HepG2 (cell line): Measurements from ENCODE around the gene NELFB. TPM values are rescaled to one million over a fixed set of nuclear protein-coding genes. Genes with fewer than 3 reads are reported as not detected.
A peak's percentile ranks its signal among the peaks of the same experiment; 100 is the strongest.

Experiments used
- BATF2 ChIP-seq: sonication (generic); formaldehyde crosslinking; IDR thresholded peaks from 2 replicates; pipeline ENCODE4 v1.8.0; 2022; ENCODE audit warnings: mild to moderate bottlenecking, missing genetic modification reagents, moderate library complexity
- CENPX ChIP-seq: sonication (generic); formaldehyde crosslinking; IDR thresholded peaks from 2 replicates; pipeline ENCODE4 v1.9.0; 2021; ENCODE audit warnings: mild to moderate bottlenecking, missing genetic modification reagents, moderate library complexity
- CHCHD3 ChIP-seq: sonication (generic); formaldehyde crosslinking; IDR thresholded peaks from 2 replicates; pipeline ENCODE4 v1.8.0; 2022; ENCODE audit warnings: mild to moderate bottlenecking, missing genetic modification reagents, moderate library complexity
- CHD4 ChIP-seq: fragments of 200-600 bp; sonication (generic); IDR thresholded peaks from 2 replicates; pipeline ENCODE4 v1.7.0; 2017; ENCODE audit warnings: mild to moderate bottlenecking, low read length, borderline replicate concordance
- CREB1 ChIP-seq, 2 experiments: fragments of 450-650 bp in 1 of 2; IDR thresholded peaks; 2 replicates each; pipeline ENCODE4 v1.6.1; 2016 to 2017; ENCODE audit warnings: control low read depth in 1 of 2, mild to moderate bottlenecking in 1 of 2, missing compliant biosample characterization in 1 of 2, missing genetic modification characterization in 1 of 2
- DBP ChIP-seq: sonication (generic); formaldehyde crosslinking; IDR thresholded peaks from 2 replicates; pipeline ENCODE4 v1.4.0; 2020; ENCODE audit warnings: missing genetic modification reagents; ENCODE audit errors: not compliant biosample characterization
- DMAP1 ChIP-seq: IDR thresholded peaks from 2 replicates; pipeline ENCODE4 v1.6.1; 2016
- EP300 ChIP-seq, 3 experiments: sonication (generic) in 1 of 3; formaldehyde crosslinking in 1 of 3; IDR thresholded peaks; 2 replicates each; pipeline versions ENCODE4 v1.5.1 to v1.6.1; 2011 to 2020; ENCODE audit warnings: low read depth in 2 of 3, low read length in 2 of 3, borderline replicate concordance in 1 of 3, improper control_type of control experiment in 1 of 3, mild to moderate bottlenecking in 1 of 3, missing genetic modification reagents in 1 of 3, moderate library complexity in 1 of 3
- GATA4 ChIP-seq: sonication (generic); IDR thresholded peaks from 2 replicates; pipeline ENCODE4 v1.6.1; 2016; ENCODE audit warnings: antibody characterized with exemption, low read depth, borderline replicate concordance
- KDM4B ChIP-seq: sonication (generic); formaldehyde crosslinking; IDR thresholded peaks from 2 replicates; pipeline ENCODE4 v1.4.0; 2020; ENCODE audit warnings: missing genetic modification reagents
- NPAS2 ChIP-seq: sonication (generic); formaldehyde crosslinking; IDR thresholded peaks from 2 replicates; pipeline ENCODE4 v1.8.0; 2022; ENCODE audit warnings: mild to moderate bottlenecking, missing genetic modification reagents, borderline replicate concordance
- SATB2 ChIP-seq: sonication (generic); formaldehyde crosslinking; IDR thresholded peaks from 2 replicates; pipeline ENCODE4 v1.5.0; 2020; ENCODE audit warnings: missing genetic modification reagents
- SIN3A ChIP-seq: IDR thresholded peaks from 2 replicates; pipeline ENCODE4 v1.6.1; 2011; ENCODE audit warnings: low read depth, mild to moderate bottlenecking, control low read depth, low read length, borderline replicate concordance
- SOX6 ChIP-seq, 2 experiments: fragments of 450-650 bp in 1 of 2; sonication (generic) in 1 of 2; formaldehyde crosslinking in 1 of 2; IDR thresholded peaks; 2 replicates each; pipeline versions ENCODE4 v1.4.0 to v1.6.1; 2017 to 2020; ENCODE audit warnings: antibody characterized with exemption in 1 of 2, mild to moderate bottlenecking in 1 of 2, missing genetic modification reagents in 1 of 2
- TEAD2 ChIP-seq: sonication (generic); formaldehyde crosslinking; IDR thresholded peaks from 2 replicates; pipeline ENCODE4 v1.9.0; 2021; ENCODE audit warnings: missing genetic modification reagents
- TERF1 ChIP-seq: sonication (generic); formaldehyde crosslinking; IDR thresholded peaks from 2 replicates; pipeline ENCODE4 v1.8.0; 2022; ENCODE audit warnings: mild to moderate bottlenecking, missing genetic modification reagents, moderate library complexity
- TIGD3 ChIP-seq: sonication (generic); formaldehyde crosslinking; IDR thresholded peaks from 2 replicates; pipeline ENCODE4 v1.5.1; 2020; ENCODE audit warnings: mild to moderate bottlenecking, missing genetic modification reagents, borderline replicate concordance
- ZC3H4 ChIP-seq: sonication (generic); formaldehyde crosslinking; IDR thresholded peaks from 2 replicates; pipeline ENCODE4 v1.4.0; 2020; ENCODE audit warnings: missing genetic modification reagents, borderline replicate concordance
- ZFP91 ChIP-seq: sonication (generic); formaldehyde crosslinking; IDR thresholded peaks from 2 replicates; pipeline ENCODE4 v1.9.0; 2022; ENCODE audit warnings: missing genetic modification reagents, mild to moderate bottlenecking, borderline replicate concordance
- ZNF430 ChIP-seq: sonication (generic); formaldehyde crosslinking; IDR thresholded peaks from 2 replicates; pipeline ENCODE4 v1.9.0; 2021; ENCODE audit warnings: mild to moderate bottlenecking, missing genetic modification reagents
- ZNF562 ChIP-seq: sonication (generic); formaldehyde crosslinking; IDR thresholded peaks from 2 replicates; pipeline ENCODE4 v1.8.0; 2022; ENCODE audit warnings: missing genetic modification reagents, borderline replicate concordance
- ZNF652 ChIP-seq: IDR thresholded peaks from 2 replicates; pipeline ENCODE4 v1.6.1; 2016; ENCODE audit warnings: low read depth, borderline replicate concordance
- polyA plus RNA-seq, 8 experiments: library from polyadenylated mRNA; depleted of rRNA in 3 of 8; stranded (reverse) in 7 of 8; unstranded in 1 of 8; fragments of >200 nt; fragmentation: Illumina TruSeq in 4 of 8; extraction: Trizol in 4 of 8; gene quantifications; 2 replicates each; pipeline versions ENCODE4 v1.2.1 to v1.2.3, GENCODE V29; 2011 to 2016; ENCODE audit warnings: low read depth in 4 of 8, missing spikeins in 1 of 8, mixed read lengths in 1 of 8; ENCODE audit not compliant: insufficient read depth in 1 of 8
- total RNA-seq, 5 experiments: library from RNA; depleted of rRNA; stranded (reverse); fragments of >200 nt; fragmentation: Illumina TruSeq; extraction: Trizol; gene quantifications; 2 replicates each; pipeline ENCODE4 v1.2.3, GENCODE V29; 2016; ENCODE audit warnings: low read depth in 1 of 5

NELFB gene
- total and polyA plus RNA-seq, 2 of the 13 experiments (the other 11 are each of a cell fraction or from before 2014, with no cell fraction given) = 26.5 to 45.8 TPM

GRCh38 chr9:137240841-137241489 lies 14.2 kb upstream of the NELFB start, which contains the start of gene TUBB4B (continued):
- TF ChIP-seq ZNF430 (0 out of 2 replicates have a peak, but pooled peaks have one; percentile 84), SIN3A (0 out of 2 replicates have a peak, but pooled peaks have one; percentile 22), TERF1 (CRISPR knock-in tag) (no peak), TIGD3 (CRISPR knock-in tag) (no peak; the same call in 1 of the 2 replicates), CENPX (CRISPR knock-in tag) (no peak), ZNF652 (CRISPR knock-in tag) (no peak), DBP (CRISPR knock-in tag) (peak; percentile 53), ZNF562 (CRISPR knock-in tag) (no peak), NPAS2 (CRISPR knock-in tag) (no peak), GATA4 (peak; percentile 95), CHCHD3 (CRISPR knock-in tag) (no peak), DMAP1 (CRISPR knock-in tag) (peak; percentile 34; the same call in 1 of the 2 replicates), ZFP91 (CRISPR knock-in tag) (no peak; the same call in 1 of the 2 replicates), SOX6 (IDR thresholded peaks at IDR 0.05) (no peak), SOX6 (CRISPR knock-in tag; IDR thresholded peaks at IDR 0.05) (peak; percentile 7; the same call in 1 of the 2 replicates), KDM4B (0 out of 2 replicates have a peak, but pooled peaks have one; percentile 39), CREB1 (IDR thresholded peaks at IDR 0.05) (peak; percentile 81), CREB1 (CRISPR knock-in tag; IDR thresholded peaks at IDR 0.05) (no peak), CHD4 (no peak), BATF2 (CRISPR knock-in tag) (0 out of 2 replicates have a peak, but pooled peaks have one; percentile 45), SATB2 (CRISPR knock-in tag) (0 out of 2 replicates have a peak, but pooled peaks have one; percentile 63), ZC3H4 (CRISPR knock-in tag) (peak; percentile 65; the same call in 1 of the 2 replicates), TEAD2 (CRISPR knock-in tag) (0 out of 2 replicates have a peak, but pooled peaks have one; percentile 76), EP300 (IDR thresholded peaks at IDR 0.05; ENCODE audit: low read depth in 2 of 2, low read length in 2 of 2) (no peak), EP300 (CRISPR knock-in tag; IDR thresholded peaks at IDR 0.05; ENCODE audit: borderline replicate concordance) (peak; percentile 48; the same call in 1 of the 2 replicates)
